ENCODE measurements around the gene OR10A6. TPM values are rescaled to one million over a fixed set of nuclear protein-coding genes. Genes with fewer than 3 reads are reported as not detected.

OR10A6 gene
- total and polyA plus RNA-seq, 2 experiments from 2014 or later, result not detected

GRCh38 chr11:7936615-7937014, 5.5 kb upstream of the OR10A6 start:
- Histone ChIP-seq H3K9me2 (replicated peaks; ENCODE audit: insufficient read depth) (no peaks in the 10 kb centered on the region), H3K4me1 (ENCODE audit: insufficient read depth) (no peaks in the 10 kb centered on the region), H3K9me3 (ENCODE audit: low read depth) (no peaks in the 10 kb centered on the region), H3K27me3 (no peaks in the 10 kb centered on the region), H3K27ac (no peak overlapping the region), H3K4me2 (no peak overlapping the region), H2AFZ (no peak overlapping the region), H3K4me3 (no peak overlapping the region), H4K20me1 (ENCODE audit: insufficient read depth, poor library complexity, severe bottlenecking) (no peaks in the 10 kb centered on the region), H3K79me2 (no peaks in the 10 kb centered on the region), H3K36me3 (replicated peaks; ENCODE audit: insufficient read depth, low read depth) (no peaks in the 10 kb centered on the region)
- 83% methylated on average over 1 of the region's 1 CpG for WGBS (ENCODE audit: low lambda C conversion rate, missing lambda C conversion rate)
- TF ChIP-seq CTCF (IDR thresholded peaks at IDR 0.05; ENCODE audit: poor library complexity) (no peak), EZH2 (IDR thresholded peaks at IDR 0.05; ENCODE audit: borderline replicate concordance) (no peak)
- DNase-seq (ENCODE audit: low spot score), result no peak

- Histone ChIP-seq H2AFZ (no peak overlapping the region), H3K4me1 (ENCODE audit: insufficient read depth) (no peaks in the 10 kb centered on the region), H3K4me3 (no peak overlapping the region), H3K27ac (no peak overlapping the region), H3K4me2 (no peak overlapping the region), H4K20me1 (ENCODE audit: insufficient read depth, poor library complexity, severe bottlenecking) (no peaks in the 10 kb centered on the region), H3K27me3 (no peaks in the 10 kb centered on the region), H3K36me3 (replicated peaks; ENCODE audit: insufficient read depth, low read depth) (no peaks in the 10 kb centered on the region), H3K9me2 (replicated peaks; ENCODE audit: insufficient read depth) (no peaks in the 10 kb centered on the region), H3K79me2 (no peaks in the 10 kb centered on the region), H3K9me3 (ENCODE audit: low read depth) (no peaks in the 10 kb centered on the region)
- no peak for DNase-seq (ENCODE audit: low spot score)
- no peak for TF ChIP-seq EZH2phosphoT487 (IDR thresholded peaks at IDR 0.05; ENCODE audit: low read depth, severe bottlenecking, unreplicated experiment)
- WGBS (ENCODE audit: low lambda C conversion rate, missing lambda C conversion rate), result 93% methylated on average over 6 of the region's 6 CpGs
Observed at GRCh38 chr11:7927635-7928034, 3.4 kb downstream of the OR10A6 start.

GRCh38 chr11:7924536-7924935, 6.5 kb downstream of the OR10A6 start:
- no peaks in the 10 kb centered on the region for H3K9me3 ChIP-seq (ENCODE audit: low read depth)
- no peak for TF ChIP-seq CTCF (IDR thresholded peaks at IDR 0.05; ENCODE audit: poor library complexity)
- TF ChIP-seq EZH2phosphoT487 (IDR thresholded peaks at IDR 0.05; ENCODE audit: low read depth, severe bottlenecking, unreplicated experiment), result no peak
- TF ChIP-seq EZH2 (IDR thresholded peaks at IDR 0.05; ENCODE audit: borderline replicate concordance), result no peak
- no peaks in the 10 kb centered on the region for H3K79me2 ChIP-seq
- H3K4me3 ChIP-seq, result no peak overlapping the region
- H3K4me2 ChIP-seq, result no peak overlapping the region
- peak; percentile 48 for DNase-seq (ENCODE audit: low spot score)
- H4K20me1 ChIP-seq (ENCODE audit: insufficient read depth, poor library complexity, severe bottlenecking), result no peaks in the 10 kb centered on the region
- no peak overlapping the region for H2AFZ ChIP-seq
- no peaks in the 10 kb centered on the region for H3K27me3 ChIP-seq
- WGBS (ENCODE audit: low lambda C conversion rate, missing lambda C conversion rate), result 29% methylated on average over 2 of the region's 2 CpGs
- H3K27ac ChIP-seq, result peak overlapping the region; percentile 61
- no peaks in the 10 kb centered on the region for H3K4me1 ChIP-seq (ENCODE audit: insufficient read depth)
- no peaks in the 10 kb centered on the region for H3K9me2 ChIP-seq (replicated peaks; ENCODE audit: insufficient read depth)
- H3K36me3 ChIP-seq (replicated peaks; ENCODE audit: insufficient read depth, low read depth), result no peaks in the 10 kb centered on the region

GRCh38 chr11:7918141-7918540, 12.9 kb downstream of the OR10A6 start:
- no peak overlapping the region for H3K27ac ChIP-seq
- H3K36me3 ChIP-seq (replicated peaks; ENCODE audit: insufficient read depth, low read depth), result no peaks in the 10 kb centered on the region
- H2AFZ ChIP-seq, result no peak overlapping the region
- no peak overlapping the region for H3K4me3 ChIP-seq
- no peaks in the 10 kb centered on the region for H3K9me3 ChIP-seq (ENCODE audit: low read depth)
- H3K79me2 ChIP-seq, result no peaks in the 10 kb centered on the region
- WGBS (ENCODE audit: low lambda C conversion rate, missing lambda C conversion rate), result 85% methylated on average over 2 of the region's 2 CpGs
- H3K9me2 ChIP-seq (replicated peaks; ENCODE audit: insufficient read depth), result no peaks in the 10 kb centered on the region
- no peak for DNase-seq (ENCODE audit: low spot score)
- no peaks in the 10 kb centered on the region for H3K4me1 ChIP-seq (ENCODE audit: insufficient read depth)
- H4K20me1 ChIP-seq (ENCODE audit: insufficient read depth, poor library complexity, severe bottlenecking), result no peaks in the 10 kb centered on the region
- H3K27me3 ChIP-seq, result no peaks in the 10 kb centered on the region
- no peak for TF ChIP-seq EZH2phosphoT487 (IDR thresholded peaks at IDR 0.05; ENCODE audit: low read depth, severe bottlenecking, unreplicated experiment)
- TF ChIP-seq EZH2 (IDR thresholded peaks at IDR 0.05; ENCODE audit: borderline replicate concordance), result no peak
- TF ChIP-seq CTCF (IDR thresholded peaks at IDR 0.05; ENCODE audit: poor library complexity), result no peak
- no peak overlapping the region for H3K4me2 ChIP-seq

Measured in hepatocyte (in vitro differentiated cells).